Fibroblast of pulmonary artery (primary cell): ENCODE measurements around the gene RASGEF1C.

Experiments
- DNase-seq: peaks from one replicate; pipeline ENCODE4 v3.0.0-alpha.2; 2010; ENCODE audit warnings: low read depth
- H3K4me3 ChIP-seq: replicated peaks from 2 replicates; pipeline ENCODE4 v1.5.1; 2011; ENCODE audit warnings: low read depth, mild to moderate bottlenecking, control low read depth, low read length, moderate library complexity
- TF ChIP-seq, protein P1 (sequence below): IDR thresholded peaks from 2 replicates; pipeline ENCODE4 v1.5.1; 2011; ENCODE audit warnings: mild to moderate bottlenecking, control low read depth, low read length, inconsistent platforms; ENCODE audit errors: missing control alignments

RASGEF1C gene

GRCh38 chr5:180173875-180174586 lies 35.0 kb downstream of the RASGEF1C start:
- no peak overlapping the region for H3K4me3 ChIP-seq
- TF ChIP-seq, protein P1, sequence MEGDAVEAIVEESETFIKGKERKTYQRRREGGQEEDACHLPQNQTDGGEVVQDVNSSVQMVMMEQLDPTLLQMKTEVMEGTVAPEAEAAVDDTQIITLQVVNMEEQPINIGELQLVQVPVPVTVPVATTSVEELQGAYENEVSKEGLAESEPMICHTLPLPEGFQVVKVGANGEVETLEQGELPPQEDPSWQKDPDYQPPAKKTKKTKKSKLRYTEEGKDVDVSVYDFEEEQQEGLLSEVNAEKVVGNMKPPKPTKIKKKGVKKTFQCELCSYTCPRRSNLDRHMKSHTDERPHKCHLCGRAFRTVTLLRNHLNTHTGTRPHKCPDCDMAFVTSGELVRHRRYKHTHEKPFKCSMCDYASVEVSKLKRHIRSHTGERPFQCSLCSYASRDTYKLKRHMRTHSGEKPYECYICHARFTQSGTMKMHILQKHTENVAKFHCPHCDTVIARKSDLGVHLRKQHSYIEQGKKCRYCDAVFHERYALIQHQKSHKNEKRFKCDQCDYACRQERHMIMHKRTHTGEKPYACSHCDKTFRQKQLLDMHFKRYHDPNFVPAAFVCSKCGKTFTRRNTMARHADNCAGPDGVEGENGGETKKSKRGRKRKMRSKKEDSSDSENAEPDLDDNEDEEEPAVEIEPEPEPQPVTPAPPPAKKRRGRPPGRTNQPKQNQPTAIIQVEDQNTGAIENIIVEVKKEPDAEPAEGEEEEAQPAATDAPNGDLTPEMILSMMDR, result no peak
- peak; percentile 85 for DNase-seq

GRCh38 chr5:180173198-180173544 lies 35.8 kb downstream of the RASGEF1C start:
- H3K4me3 ChIP-seq, result no peak overlapping the region
- TF ChIP-seq, protein P1, result no peak
- DNase-seq, result no peak

GRCh38 chr5:180172447-180173197 lies 36.4 kb downstream of the RASGEF1C start:
- DNase-seq, result peak; percentile 34
- TF ChIP-seq, protein P1, result no peak
- no peak overlapping the region for H3K4me3 ChIP-seq

DNA sequence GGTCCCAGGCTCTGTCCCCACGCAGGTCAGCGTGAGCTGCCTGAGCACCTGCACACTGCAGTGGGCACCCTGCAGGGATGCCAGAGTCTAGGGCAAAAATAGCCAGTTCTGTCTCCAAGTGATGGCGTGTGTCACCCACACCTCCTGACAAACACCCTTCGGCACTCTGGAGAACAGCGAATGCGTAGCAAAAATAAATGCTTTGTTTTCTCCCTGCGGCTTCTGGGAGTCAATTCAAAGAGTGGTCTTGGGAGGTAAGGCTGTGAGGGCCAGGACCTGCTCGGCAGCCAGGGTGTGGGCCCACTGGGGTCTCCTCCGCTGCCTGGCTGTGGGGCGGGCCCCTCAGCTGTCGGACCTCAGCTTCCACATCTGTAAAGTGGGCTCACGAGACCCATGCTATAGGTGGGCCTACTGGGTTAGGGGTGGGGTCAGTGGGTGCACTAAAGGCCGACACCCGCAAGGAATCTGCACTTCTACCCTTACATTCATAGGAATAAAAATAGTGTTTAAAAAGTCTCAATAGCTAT lies 37.4 kb downstream of the RASGEF1C start:
- DNase-seq, result no peak
- no peak overlapping the region for H3K4me3 ChIP-seq
- TF ChIP-seq, protein P1, result no peak

DNA sequence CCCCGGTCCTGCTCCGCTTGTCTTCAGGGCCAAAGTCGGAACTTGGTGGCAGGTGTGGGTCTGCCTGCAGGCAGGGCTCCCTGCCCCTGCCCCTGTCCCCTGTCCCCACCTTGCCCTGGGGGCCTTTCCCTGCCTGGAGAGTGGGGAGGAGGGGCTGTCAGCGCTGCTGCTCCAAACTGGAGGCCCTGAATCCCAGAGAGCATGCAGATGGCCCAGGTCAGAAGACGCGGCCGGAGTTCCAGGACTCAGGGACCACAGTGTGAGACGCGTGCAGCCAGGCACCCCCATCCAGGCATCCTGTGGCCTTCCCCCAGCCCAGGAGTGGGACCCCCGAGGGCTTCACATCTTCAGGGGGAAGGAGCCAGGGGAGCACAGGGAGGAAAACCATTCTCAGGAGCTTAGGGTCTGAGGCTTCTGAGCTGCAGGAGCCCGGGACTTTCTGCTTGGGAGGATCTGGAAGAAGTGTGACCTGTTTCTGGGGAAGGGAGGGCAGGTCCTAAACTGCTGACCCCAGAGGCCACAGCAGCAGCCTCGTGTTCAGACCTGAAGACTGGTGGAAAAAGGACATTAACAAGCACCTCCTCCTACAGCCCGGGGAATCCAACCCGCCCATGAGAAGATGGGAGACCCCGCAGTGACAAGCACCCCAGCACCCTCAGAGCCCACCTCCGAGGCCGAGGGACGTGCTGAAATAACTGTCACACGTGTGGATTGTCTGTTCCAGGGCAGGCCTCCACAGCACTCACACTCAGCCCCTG lies 38.0 kb downstream of the RASGEF1C start:
- H3K4me3 ChIP-seq, result no peak overlapping the region
- no peak for DNase-seq
- TF ChIP-seq, protein P1, result no peak

DNA sequence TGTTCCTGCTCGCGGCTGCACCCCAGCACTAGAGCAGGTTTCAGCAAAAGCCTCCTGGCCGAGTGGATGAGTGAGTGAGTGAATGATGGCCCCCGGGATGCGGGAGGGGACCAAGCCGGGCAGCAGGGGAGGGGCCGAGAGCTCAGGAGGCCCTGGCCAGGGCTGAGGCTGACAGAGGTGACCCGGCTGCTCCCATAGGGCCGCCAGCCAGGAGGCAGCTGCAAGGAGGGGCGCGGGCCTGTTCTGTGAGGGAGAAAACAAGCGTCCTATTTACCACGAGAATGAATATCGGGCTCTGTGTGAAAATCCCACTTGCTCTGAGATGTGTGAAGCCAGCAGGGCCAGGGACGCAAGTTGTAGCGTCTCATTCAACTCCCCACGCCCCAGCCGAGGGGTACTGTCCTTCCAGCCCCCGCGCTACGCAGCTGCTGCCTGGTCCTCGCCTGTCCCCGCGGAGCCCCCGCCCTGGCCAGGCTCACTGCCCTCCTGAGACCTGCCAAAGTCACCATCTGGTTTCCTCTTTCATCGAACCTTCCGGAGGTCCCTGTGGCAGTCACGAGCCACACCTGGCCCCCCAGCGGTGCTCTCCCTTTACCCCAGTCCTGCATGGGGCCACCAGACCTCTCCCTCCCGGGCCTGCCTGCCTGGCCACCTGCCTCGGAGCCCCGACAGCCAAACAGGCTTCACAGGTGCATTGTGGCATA lies 38.8 kb downstream of the RASGEF1C start:
- no peak for DNase-seq
- TF ChIP-seq, protein P1, result no peak
- H3K4me3 ChIP-seq, result no peak overlapping the region
